ENCODE data around the gene GGNBP2.

The GGNBP2 gene

GRCh38 chr17:36632916-36633771 lies 88.4 kb downstream of the GGNBP2 start:
- DNase-seq (ENCODE audit: low spot score) = no peak
- in situ Hi-C loops (cut with MboI; ENCODE audit: low sequenced_read_pairs, unreplicated experiment) = loop anchor here (25.0 kb wide), 1 partner anchor 429 kb away; no protein-coding TSS in a partner anchor
- TF ChIP-seq CTCF (IDR thresholded peaks at IDR 0.05; ENCODE audit: borderline replicate concordance, control extremely low read depth, extremely low read depth, insufficient read depth, missing control alignments) = no peak

Measured in GM13976 (cell line).